Measurements from ENCODE around the gene GART.

- TF ChIP-seq POLR2A (IDR thresholded peaks at IDR 0.05; ENCODE audit: low read depth, low read length) = no peak
- TF ChIP-seq POLR2AphosphoS5 (IDR thresholded peaks at IDR 0.05; ENCODE audit: low read depth, low read length) = no peak
- no peak for TF ChIP-seq TAF1 (IDR thresholded peaks at IDR 0.05; ENCODE audit: low read depth, low read length)
- TF ChIP-seq PAX5 (IDR thresholded peaks at IDR 0.05; ENCODE audit: insufficient read depth, low read length, severe bottlenecking) = no peak
Observed at GRCh38 chr21:33584455-33584854, 42.5 kb upstream of the GART start.

Measured in GM12891 (cell line).